Caco-2 (cell line): Measurements from ENCODE around the gene MEF2B. TPM values are rescaled to one million over a fixed set of nuclear protein-coding genes. Genes with fewer than 3 reads are reported as not detected.

Experiments used
- BruUV-seq: library from RNA; stranded (reverse); fragments of 400-500 nt; replicated peaks from 2 replicates; lab custom pipeline; 2021; lab: Mats Ljungman, UMichigan
- CTCF ChIA-PET: fragments of 300-600 bp; sonication (Branson Sonifier 250); formaldehyde crosslinking; loops from one replicate; lab custom pipeline; 2022; ENCODE audit warnings: antibody characterized with exemption; lab: Charles Lee
- POLR2A ChIA-PET: fragments of 300-600 bp; sonication (Branson Sonifier 250); formaldehyde crosslinking; loops from one replicate; lab custom pipeline; 2022; ENCODE audit warnings: antibody characterized with exemption; lab: Charles Lee
- DNase-seq, 2 experiments: peaks; one replicate each; pipeline versions ENCODE4 v3.0.0 to v3.0.0-alpha.2; 2020 to 2022
- H3K27me3 ChIP-seq: replicated peaks from 2 replicates; pipeline ENCODE4 v1.6.0; 2011; ENCODE audit warnings: low read length; ENCODE audit not compliant: control insufficient read depth, insufficient read depth
- H3K36me3 ChIP-seq: 2 replicates; pipeline ENCODE4 v1.5.1; 2011; ENCODE audit warnings: low read length; ENCODE audit not compliant: control insufficient read depth, insufficient read depth
- H3K4me1 ChIP-seq: fragments of 250-450 bp; sonication (Bioruptor Pico); 2 replicates; pipeline ENCODE4 v1.5.1; 2020; ENCODE audit warnings: mild to moderate bottlenecking
- H3K4me3 ChIP-seq: 2 replicates; pipeline ENCODE4 v1.5.1; 2011; ENCODE audit warnings: low read depth, mild to moderate bottlenecking, control low read depth, low read length
- H3K9me3 ChIP-seq: fragments of 250-450 bp; sonication (Bioruptor Pico); 2 replicates; pipeline ENCODE4 v1.5.1; 2020; ENCODE audit warnings: mild to moderate bottlenecking, moderate library complexity
- H3K27ac Mint-ChIP-seq: one replicate; pipeline ENCODE4 v1.8.0; 2022; ENCODE audit warnings: mixed read lengths; ENCODE audit not compliant: unreplicated experiment
- H3K27me3 Mint-ChIP-seq: one replicate; pipeline ENCODE4 v1.8.0; 2022; ENCODE audit warnings: mixed read lengths; ENCODE audit not compliant: insufficient read depth, unreplicated experiment
- H3K36me3 Mint-ChIP-seq: one replicate; pipeline ENCODE4 v1.8.0; 2022; ENCODE audit warnings: mild to moderate bottlenecking, mixed read lengths; ENCODE audit not compliant: insufficient read depth, unreplicated experiment
- H3K4me1 Mint-ChIP-seq: one replicate; pipeline ENCODE4 v1.8.0; 2022; ENCODE audit warnings: low read depth, mixed read lengths; ENCODE audit not compliant: unreplicated experiment
- H3K4me3 Mint-ChIP-seq: one replicate; pipeline ENCODE4 v1.8.0; 2022; ENCODE audit warnings: mild to moderate bottlenecking, moderate library complexity, mixed read lengths; ENCODE audit not compliant: unreplicated experiment
- H3K9me3 Mint-ChIP-seq: one replicate; pipeline ENCODE4 v1.8.0; 2022; ENCODE audit warnings: mixed read lengths; ENCODE audit not compliant: unreplicated experiment
- intact Hi-C: fragments of 100-400 bp; cut with micrococcal nuclease; formaldehyde crosslinking; loops from one replicate; pipeline ENCODE4 v1.10.0; 2022; ENCODE audit not compliant: unreplicated experiment
- total RNA-seq: library from RNA; stranded (reverse); gene quantifications from 2 replicates; pipeline ENCODE4 v1.2.3, GENCODE V29; 2022
- TF ChIP-seq, protein P1 (sequence below), 2 experiments: fragments of 200-600 bp in 1 of 2; IDR thresholded peaks; 1 replicate in 1 of 2; 2 replicates in 1 of 2; pipeline versions ENCODE4 v1.5.1 to v1.8.0; 2011 to 2022; ENCODE audit warnings: antibody characterized with exemption in 1 of 2, control low read depth in 1 of 2, inconsistent platforms in 1 of 2, low read depth in 1 of 2, low read length in 1 of 2, mild to moderate bottlenecking in 1 of 2, moderate library complexity in 1 of 2; ENCODE audit not compliant: insufficient read depth in 1 of 2, severe bottlenecking in 1 of 2, unreplicated experiment in 1 of 2

The MEF2B gene
- total RNA-seq, 1 experiment from 2014 or later = 0.82 TPM

- TF ChIP-seq, protein P1, sequence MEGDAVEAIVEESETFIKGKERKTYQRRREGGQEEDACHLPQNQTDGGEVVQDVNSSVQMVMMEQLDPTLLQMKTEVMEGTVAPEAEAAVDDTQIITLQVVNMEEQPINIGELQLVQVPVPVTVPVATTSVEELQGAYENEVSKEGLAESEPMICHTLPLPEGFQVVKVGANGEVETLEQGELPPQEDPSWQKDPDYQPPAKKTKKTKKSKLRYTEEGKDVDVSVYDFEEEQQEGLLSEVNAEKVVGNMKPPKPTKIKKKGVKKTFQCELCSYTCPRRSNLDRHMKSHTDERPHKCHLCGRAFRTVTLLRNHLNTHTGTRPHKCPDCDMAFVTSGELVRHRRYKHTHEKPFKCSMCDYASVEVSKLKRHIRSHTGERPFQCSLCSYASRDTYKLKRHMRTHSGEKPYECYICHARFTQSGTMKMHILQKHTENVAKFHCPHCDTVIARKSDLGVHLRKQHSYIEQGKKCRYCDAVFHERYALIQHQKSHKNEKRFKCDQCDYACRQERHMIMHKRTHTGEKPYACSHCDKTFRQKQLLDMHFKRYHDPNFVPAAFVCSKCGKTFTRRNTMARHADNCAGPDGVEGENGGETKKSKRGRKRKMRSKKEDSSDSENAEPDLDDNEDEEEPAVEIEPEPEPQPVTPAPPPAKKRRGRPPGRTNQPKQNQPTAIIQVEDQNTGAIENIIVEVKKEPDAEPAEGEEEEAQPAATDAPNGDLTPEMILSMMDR (IDR thresholded peaks at IDR 0.05; ENCODE audit: insufficient read depth in 1 of 2, low read depth in 1 of 2, low read length in 1 of 2, severe bottlenecking in 1 of 2, unreplicated experiment in 1 of 2) = no peak
- H3K36me3 Mint-ChIP-seq = peaks cover 36% of the 10 kb centered on the region
- H3K4me1 Mint-ChIP-seq = no peaks in the 10 kb centered on the region
- BruUV-seq = no TSS peak
- DNase-seq = no peak
- POLR2A ChIA-PET = interaction anchor here (1.0 to 1.8 kb wide), 2 partner anchors 10 to 70 kb away, joined by 3 to 18 read pairs; partner anchors contain the start of genes BORCS8 and RFXANK
- H3K4me3 ChIP-seq = peak overlapping the region; percentile 67
- peak overlapping the region; percentile 83 for H3K4me3 Mint-ChIP-seq
- peaks cover 3% of the 10 kb centered on the region for H3K27me3 Mint-ChIP-seq
- H3K36me3 ChIP-seq = no peaks in the 10 kb centered on the region
- H3K27me3 ChIP-seq = no peaks in the 10 kb centered on the region
- no peaks in the 10 kb centered on the region for H3K9me3 Mint-ChIP-seq
- intact Hi-C loops = loop anchor here (1.0 kb wide), 1 partner anchor 10 kb away; the partner anchor contains the start of genes BORCS8 and RFXANK
- peaks cover 4% of the 10 kb centered on the region; the same call in 1 of the 2 replicates for H3K4me1 ChIP-seq
- peak overlapping the region; percentile 87 for H3K27ac Mint-ChIP-seq
- H3K9me3 ChIP-seq = no peaks in the 10 kb centered on the region
- CTCF ChIA-PET = interaction anchor here (1.1 kb wide), 2 partner anchors 23 to 66 kb away, joined by 6 to 12 read pairs; no protein-coding TSS in a partner anchor
Measured at GRCh38 chr19:19202707-19203011, 32.6 kb upstream of the MEF2B start.

DNA sequence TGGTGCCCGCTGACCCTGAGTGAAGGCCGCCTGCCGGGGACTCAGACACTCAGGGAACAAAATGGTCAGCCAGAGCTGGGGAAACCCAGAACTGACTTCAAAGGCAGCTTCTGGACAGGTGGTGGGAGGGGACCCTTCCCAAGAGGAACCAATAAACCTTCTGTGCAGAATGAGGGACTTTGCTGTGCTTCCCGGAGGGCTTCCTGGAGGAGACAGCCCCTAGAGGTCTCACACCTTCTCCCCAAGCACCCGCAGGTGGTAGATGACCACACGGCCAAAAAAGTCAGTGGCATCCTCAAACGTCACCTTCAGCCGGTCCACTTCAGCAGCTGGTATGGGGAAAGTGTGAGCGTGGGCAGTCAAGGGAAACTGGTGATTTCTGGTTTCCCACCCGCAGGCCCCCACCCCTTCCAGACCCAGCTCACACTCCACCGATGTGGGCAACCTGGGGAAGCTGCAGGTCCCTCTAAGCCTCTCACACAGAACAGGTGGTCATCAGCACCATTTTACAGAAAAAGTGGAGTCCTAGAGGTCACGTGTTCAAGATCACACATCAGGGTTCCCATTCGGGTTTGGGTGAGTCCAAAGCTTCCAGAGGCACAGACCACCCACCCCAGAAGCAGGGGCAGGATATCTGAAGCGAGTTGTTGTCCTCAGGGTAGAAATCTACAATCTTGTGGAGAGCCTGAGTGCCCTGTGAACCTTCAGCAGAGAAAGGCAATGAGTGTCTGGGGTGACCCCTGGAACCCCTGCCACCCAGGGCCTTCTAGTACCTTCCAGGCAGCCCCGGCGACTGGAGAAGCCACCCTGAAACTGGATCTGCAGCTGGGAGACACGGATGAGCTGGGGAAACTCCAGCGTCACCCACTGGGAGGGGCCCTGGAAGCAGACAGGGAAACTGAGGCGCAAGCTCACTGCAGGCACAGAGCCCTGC is 31.9 kb upstream of the MEF2B start:
- H3K4me1 ChIP-seq = peaks cover 4% of the 10 kb centered on the region; the same call in 1 of the 2 replicates
- no TSS peak for BruUV-seq
- POLR2A ChIA-PET = interaction anchor here (1.8 kb wide), 1 partner anchor 10 kb away, joined by 18 read pairs; the partner anchor contains the start of genes BORCS8 and RFXANK
- no peak for DNase-seq
- Mint-ChIP-seq H3K36me3 (peaks cover 36% of the 10 kb centered on the region), H3K9me3 (no peaks in the 10 kb centered on the region), H3K27me3 (peaks cover 3% of the 10 kb centered on the region), H3K4me1 (no peaks in the 10 kb centered on the region), H3K27ac (peak overlapping the region; percentile 87), H3K4me3 (peak overlapping the region; percentile 83)
- H3K4me3 ChIP-seq = peak overlapping the region; percentile 67
- no peaks in the 10 kb centered on the region for H3K36me3 ChIP-seq
- CTCF ChIA-PET = interaction anchor here (0.6 kb wide), 1 partner anchor 44 kb away, joined by 3 read pairs; no protein-coding TSS in a partner anchor
- no peaks in the 10 kb centered on the region for H3K27me3 ChIP-seq
- intact Hi-C loops = no loop called here
- H3K9me3 ChIP-seq = no peaks in the 10 kb centered on the region
- TF ChIP-seq, protein P1 (IDR thresholded peaks at IDR 0.05; ENCODE audit: insufficient read depth in 1 of 2, low read depth in 1 of 2, low read length in 1 of 2, severe bottlenecking in 1 of 2, unreplicated experiment in 1 of 2) = no peak

DNA sequence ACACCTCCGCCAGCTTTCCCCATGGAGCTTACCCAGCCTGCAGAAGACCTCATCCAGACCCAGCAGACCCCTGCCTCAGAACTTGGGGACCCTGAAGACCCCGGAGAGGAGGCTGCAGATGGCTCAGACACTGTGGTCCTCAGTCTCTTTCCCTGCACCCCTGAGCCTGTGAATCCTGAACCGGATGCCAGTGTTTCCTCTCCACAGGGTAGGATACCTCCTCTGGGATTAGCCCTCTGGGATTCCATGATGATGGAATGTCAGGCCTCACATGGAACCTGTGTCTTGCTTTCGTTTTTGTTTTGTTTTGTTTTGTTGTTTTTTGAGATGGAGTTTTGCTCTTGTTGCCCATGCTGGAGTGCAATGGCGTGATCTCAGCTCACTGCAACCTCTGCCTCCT is 23.9 kb upstream of the MEF2B start:
- Histone ChIP-seq H3K4me1 (no peaks in the 10 kb centered on the region), H3K4me3 (no peak overlapping the region), H3K27me3 (no peaks in the 10 kb centered on the region), H3K9me3 (no peaks in the 10 kb centered on the region), H3K36me3 (no peaks in the 10 kb centered on the region)
- TF ChIP-seq, protein P1 (IDR thresholded peaks at IDR 0.05; ENCODE audit: insufficient read depth in 1 of 2, low read depth in 1 of 2, low read length in 1 of 2, severe bottlenecking in 1 of 2, unreplicated experiment in 1 of 2) = no peak
- H3K4me1 Mint-ChIP-seq = no peaks in the 10 kb centered on the region
- BruUV-seq = no TSS peak
- H3K9me3 Mint-ChIP-seq = no peaks in the 10 kb centered on the region
- no peak for DNase-seq
- ChIA-PET POLR2A (no interaction called here), CTCF (no interaction called here)
- peak overlapping the region; percentile 97 for H3K4me3 Mint-ChIP-seq
- H3K36me3 Mint-ChIP-seq = peaks cover 34% of the 10 kb centered on the region
- no peaks in the 10 kb centered on the region for H3K27me3 Mint-ChIP-seq
- intact Hi-C loops = loop anchor here (2.0 kb wide), 1 partner anchor 127 kb away; the partner anchor contains the start of genes MAU2 and SUGP1
- H3K27ac Mint-ChIP-seq = no peak overlapping the region
